Mammary epithelial cell (primary cell): ENCODE results near the gene PTPRM.

Experiments
- EZH2 ChIP-seq: IDR thresholded peaks from 2 replicates; pipeline ENCODE4 v1.6.1; 2012; ENCODE audit warnings: low read length, inconsistent platforms, borderline replicate concordance
- TF ChIP-seq, protein P1 (sequence below), 2 donors: IDR thresholded peaks in 1 of 2; conservative IDR thresholded peaks in 1 of 2; 2 replicates each; pipeline ENCODE4 v1.5.1; 2011 to 2012; ENCODE audit warnings: inconsistent platforms in 2 of 2, low read length in 2 of 2, mild to moderate bottlenecking in 2 of 2, control low read depth in 1 of 2, low read depth in 1 of 2; ENCODE audit not compliant: insufficient read depth in 1 of 2; ENCODE audit errors: extremely low read depth in 1 of 2

DNA sequence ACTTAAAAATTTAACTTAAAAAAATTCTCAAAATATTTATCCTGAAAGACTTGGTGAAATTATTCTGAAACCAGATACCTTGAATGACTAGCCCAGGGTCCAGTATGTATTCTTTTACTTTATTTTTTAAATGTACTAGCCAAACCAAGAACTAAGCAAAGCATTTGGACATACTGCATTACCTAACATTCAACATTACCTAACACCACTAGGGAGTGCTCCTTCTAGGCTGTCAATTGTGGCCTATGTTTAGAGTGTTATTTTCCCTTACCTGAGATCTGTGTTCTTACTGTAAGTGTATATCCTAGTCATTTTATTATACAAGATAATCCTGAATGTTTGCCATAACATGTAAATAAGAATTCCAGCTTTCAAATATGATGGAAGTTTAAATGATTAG is 496.6 kb downstream of the PTPRM start:
- TF ChIP-seq, protein P1, sequence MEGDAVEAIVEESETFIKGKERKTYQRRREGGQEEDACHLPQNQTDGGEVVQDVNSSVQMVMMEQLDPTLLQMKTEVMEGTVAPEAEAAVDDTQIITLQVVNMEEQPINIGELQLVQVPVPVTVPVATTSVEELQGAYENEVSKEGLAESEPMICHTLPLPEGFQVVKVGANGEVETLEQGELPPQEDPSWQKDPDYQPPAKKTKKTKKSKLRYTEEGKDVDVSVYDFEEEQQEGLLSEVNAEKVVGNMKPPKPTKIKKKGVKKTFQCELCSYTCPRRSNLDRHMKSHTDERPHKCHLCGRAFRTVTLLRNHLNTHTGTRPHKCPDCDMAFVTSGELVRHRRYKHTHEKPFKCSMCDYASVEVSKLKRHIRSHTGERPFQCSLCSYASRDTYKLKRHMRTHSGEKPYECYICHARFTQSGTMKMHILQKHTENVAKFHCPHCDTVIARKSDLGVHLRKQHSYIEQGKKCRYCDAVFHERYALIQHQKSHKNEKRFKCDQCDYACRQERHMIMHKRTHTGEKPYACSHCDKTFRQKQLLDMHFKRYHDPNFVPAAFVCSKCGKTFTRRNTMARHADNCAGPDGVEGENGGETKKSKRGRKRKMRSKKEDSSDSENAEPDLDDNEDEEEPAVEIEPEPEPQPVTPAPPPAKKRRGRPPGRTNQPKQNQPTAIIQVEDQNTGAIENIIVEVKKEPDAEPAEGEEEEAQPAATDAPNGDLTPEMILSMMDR (conservative IDR thresholded peaks at IDR 0.05 in 1 of 2, IDR thresholded peaks at IDR 0.05 in 1 of 2; ENCODE audit: extremely low read depth in 1 of 2, insufficient read depth in 1 of 2, low read depth in 1 of 2, low read length in 2 of 2) = peak in 1 of 2 donors; percentile 6
- no peak for TF ChIP-seq EZH2
